Stimulated activated CD4-positive, alpha-beta T cell treated with anti-CD3 and anti-CD28 coated beads, TNF-alpha, amount 100 ng/mL, for 24 hours (primary cell): ENCODE measurements around the gene ABHD15.

Experiments used
- DNase-seq, 3 experiments: peaks; one replicate each; pipeline ENCODE4 v3.0.0-alpha.2; 2020; ENCODE audit warnings: low read depth in 3 of 3

The ABHD15 gene

DNA sequence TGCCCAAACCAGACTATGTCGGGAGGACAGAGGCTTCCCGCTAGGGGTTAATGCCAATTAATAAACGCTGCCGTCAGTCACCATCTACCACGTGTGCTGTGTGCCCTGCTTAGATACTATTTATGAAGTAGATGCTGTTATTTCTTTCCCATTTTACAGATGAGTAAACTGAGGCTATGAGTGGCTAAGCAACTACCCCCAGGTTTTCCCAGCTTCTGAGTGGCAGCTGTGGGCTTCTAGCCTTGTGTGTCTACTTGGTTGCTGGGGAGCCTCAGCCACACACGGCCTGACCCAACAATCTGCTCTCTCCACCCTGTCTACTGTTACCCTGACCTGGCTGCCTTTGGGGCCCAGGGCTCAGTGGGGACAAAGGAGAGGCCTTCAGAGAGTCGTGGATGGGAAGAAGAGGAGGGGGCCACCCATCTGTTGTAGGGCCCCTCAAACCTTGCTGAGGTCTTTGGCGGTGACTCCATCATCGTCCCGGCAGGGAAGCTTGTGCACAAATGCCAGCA, 15.5 kb upstream of the ABHD15 start:
- no peak for DNase-seq

DNA sequence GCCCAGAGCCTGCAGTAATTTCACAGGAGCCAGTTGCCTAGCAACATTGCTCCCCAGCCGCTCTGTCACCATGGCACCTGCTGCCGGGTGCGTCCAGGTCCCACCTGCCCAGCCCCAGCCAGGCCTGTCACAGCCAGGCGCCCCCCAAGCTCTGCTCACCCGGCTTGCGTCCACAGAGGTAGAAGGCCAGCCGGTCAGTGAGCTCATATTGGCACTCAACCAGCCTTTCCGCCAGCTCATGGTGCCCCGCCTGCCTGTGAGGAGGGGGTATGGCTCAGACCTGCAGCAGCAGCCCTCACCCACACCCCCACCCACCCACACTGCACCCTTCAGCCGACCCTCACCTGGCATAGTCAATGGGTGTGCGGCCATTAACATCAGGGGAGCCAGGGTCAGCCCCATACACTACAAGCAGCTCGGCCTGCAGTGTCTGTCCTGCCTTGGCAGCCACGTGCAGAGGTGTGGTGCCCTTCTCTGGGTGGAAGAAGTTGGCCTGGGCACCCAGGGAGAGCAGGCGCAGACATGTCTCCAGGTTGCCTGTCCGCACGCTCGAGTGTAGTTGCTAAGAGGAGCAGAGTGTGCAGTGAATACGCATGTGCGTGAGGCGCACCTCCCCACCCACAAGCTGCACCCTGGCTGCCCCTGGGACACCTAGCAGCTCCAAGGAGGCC, 14.9 kb upstream of the ABHD15 start:
- DNase-seq, result no peak

DNA sequence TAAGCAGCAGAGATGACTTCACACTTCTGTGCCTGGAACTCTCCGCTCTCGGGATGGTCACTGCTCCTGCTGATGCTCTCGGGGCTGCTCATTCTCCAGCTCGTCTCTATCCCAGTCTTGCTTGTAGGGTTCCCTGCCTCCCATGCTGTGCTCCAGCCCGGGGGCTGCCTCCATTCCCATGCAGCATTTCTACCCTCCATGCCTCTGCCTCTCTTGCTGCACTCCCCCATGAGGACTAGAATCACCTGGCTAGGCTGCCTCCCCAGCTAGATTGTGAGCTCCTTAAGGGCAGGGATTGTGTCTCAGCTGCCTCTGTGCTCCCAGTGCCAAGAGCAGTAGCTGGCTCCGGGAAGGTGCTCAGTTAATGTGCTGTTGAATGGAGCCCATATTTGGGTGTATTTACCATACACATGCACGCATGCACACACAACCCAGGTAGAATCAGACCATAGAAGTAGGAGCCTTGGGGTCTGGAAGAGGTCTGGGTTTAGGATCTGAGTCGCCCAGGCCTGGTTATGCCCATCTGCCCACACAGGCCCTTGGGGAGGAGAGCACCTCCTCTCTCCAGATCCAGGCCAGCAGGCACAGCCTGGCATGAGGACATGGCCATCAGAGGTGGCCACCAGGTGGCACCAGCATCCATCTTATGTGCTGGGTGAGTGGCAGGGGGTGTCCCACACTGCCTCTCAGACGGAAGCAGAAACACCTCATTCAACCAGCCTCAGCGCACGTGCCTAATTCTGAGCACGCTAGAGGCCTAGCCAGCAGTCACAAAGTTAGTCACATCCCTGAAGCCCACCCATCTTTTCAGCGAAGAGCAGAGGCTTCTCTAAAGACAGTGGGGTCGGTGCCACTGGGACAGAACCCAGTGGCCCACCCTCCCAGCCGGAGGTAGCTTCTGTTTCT, 13.3 kb upstream of the ABHD15 start:
- peak; percentile 79 to 90 (median 85) for DNase-seq

DNA sequence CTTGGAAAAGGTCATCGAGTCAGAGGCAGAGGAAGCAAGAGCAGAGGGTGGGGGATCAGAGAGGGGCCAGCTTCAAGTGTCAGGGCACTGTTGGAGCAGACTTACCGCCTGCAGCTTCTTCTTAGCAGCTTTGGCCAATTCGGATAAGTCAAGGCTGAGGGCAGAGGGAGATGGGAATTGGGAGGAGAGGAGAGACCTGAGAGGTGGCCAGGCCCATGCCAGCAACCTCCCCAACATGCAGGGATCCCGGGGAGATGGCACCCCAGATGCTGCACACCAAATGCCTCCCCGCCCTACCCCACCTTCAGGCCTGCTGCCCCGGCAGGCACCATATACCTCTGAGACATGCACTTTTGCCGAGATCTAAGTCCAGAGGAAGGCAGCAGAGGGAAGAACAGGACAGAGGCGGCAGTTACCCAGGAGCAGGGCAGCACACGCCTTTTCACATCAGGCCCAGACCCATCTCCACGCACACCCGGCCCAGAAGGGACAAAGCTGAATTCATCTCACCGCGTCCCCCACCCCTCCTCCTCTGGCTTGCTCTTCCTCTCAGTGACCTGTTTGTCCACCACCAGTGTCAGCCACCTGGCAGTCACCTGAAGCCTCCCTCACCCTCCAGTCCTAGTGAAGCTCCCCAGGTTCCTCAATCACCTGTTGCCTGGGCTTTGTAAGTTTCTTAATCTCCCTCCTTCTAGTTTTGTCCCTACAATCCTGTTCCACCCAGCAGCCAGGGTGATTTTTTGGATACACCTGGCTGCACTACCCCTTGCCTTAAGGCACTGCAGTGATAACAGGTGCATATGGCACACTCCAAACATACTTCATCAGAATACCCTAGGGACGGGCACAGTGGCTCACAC, 12.0 kb upstream of the ABHD15 start:
- no peak for DNase-seq

DNA sequence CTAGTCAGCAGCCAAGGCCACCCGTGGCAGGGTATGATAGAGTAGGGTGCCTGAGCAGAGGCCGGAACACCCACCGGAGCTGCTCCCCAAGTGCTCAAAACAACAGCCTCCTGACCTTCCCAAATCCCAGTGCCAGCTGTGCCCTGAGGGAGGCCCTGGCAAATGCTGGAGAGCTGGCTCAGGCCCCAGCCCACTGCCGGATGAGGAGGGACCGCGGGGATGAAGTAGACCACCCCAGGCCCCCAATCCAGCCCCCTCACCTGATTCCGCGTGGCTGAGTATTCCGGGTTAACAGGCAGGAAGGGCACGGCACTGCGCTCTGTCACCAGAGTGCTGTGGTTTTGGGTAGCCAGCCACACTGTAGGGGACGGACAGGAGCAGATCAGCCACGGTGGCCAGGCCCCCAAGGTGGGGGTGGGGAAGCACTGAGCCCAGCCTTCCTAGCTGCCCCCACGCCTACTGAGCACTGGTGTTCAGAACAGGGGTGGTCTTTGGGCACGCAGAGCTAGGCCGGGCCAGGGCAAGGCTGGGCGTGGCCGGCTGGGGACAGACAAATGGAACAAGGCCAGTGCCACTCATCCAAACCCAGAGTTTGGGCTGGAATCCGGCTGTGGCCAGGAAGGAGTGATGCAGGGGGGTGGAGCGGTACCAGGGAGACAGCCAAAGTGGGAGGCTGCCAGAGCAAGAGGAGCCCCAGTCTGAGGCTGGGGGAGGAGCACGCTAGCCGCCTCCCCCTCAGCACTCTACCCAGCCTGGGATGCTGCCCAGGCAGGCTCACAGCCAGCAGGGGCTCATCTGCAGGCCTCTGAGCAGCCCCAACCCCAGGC, 10.8 kb upstream of the ABHD15 start:
- DNase-seq, result no peak

DNA sequence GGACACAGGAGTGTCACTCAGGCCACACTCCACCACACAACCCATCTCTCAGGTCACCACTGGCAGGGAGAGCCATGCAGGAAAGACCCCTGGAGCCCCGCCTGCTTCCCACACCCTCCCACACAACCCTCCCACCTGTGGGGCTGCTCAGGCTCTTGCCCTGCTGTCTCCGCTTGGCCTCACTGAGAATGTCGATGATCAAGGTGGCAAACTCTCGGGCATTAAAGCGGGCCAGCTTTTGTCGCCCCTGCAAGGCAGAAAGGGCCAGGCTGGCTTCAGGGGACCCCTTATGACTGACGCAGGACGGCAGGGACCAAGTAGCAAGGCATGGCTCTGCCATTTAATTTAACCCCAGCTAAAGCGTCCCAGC, 10.1 kb upstream of the ABHD15 start:
- no peak for DNase-seq

DNA sequence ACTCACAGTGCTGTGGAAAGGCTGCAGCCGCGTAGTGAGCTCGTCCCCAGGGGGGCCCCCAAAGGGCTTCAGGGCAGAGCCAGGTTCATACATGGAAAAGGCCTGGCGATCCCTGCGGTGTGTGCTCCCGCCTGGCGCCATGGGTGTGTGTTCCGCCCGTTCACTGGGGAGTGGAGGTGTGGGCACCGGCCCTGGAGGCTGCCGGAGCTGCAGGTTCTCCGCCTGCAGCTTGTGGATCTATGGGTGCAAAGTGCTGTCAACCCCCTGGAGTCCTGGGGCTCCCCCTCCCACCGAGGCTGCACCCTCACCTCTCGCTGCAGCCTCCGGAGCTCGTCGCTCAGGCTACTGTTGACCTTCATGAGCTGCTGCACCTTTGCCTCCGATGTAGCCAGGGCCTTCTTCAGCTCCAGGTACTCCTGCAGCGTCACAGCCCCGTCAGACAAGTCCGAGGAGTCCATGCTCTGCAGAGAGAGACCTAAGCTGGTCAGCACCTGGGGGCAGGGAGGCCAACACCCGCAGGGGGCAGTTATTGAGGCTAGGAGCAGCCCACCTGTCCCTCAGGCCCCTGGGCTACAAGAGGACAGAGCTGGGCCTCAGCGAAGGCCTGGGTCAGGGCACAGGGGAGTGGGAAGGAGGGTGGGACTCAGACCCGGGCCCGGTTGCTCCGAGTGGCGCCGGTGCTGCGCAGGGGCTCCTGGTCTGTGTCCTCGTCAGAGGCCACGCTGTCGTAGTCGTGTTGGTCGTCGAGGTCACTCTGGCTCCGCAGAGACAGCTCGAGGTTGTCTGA, 9.6 kb upstream of the ABHD15 start:
- no peak for DNase-seq

DNA sequence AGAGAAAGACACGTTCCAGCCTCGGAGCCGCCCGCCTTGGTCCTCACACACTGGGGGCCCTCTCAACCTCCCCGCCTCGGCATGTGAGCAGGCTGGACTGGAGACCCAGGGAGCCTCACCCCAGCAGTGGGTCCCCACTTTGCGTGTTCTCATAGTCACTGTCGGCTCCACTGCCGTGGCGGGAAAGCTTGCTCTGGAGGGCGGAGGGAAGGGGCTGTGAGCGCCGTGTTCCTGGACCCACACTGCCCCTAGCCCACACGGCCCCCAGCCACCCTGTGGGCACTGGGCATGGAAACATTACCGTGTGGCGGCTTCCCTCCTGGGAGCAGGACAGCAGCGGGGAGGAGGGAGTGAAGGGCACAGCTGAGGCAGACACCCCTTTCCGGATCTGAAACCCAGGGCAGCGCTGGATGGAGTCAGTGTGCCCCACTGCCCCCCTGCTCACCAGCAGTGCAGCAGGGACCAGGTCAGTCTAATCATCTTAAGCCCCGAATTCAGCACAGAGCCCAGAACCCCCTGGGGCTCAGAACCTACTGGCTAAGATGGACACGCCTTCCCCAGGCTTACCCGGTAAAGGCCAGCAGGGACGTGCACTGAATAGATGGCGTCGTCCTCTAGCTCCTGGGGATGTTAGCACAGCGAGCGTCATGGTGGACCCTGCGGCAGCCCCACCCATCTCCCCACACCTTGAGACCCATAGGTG, 8.8 kb upstream of the ABHD15 start:
- no peak for DNase-seq

DNA sequence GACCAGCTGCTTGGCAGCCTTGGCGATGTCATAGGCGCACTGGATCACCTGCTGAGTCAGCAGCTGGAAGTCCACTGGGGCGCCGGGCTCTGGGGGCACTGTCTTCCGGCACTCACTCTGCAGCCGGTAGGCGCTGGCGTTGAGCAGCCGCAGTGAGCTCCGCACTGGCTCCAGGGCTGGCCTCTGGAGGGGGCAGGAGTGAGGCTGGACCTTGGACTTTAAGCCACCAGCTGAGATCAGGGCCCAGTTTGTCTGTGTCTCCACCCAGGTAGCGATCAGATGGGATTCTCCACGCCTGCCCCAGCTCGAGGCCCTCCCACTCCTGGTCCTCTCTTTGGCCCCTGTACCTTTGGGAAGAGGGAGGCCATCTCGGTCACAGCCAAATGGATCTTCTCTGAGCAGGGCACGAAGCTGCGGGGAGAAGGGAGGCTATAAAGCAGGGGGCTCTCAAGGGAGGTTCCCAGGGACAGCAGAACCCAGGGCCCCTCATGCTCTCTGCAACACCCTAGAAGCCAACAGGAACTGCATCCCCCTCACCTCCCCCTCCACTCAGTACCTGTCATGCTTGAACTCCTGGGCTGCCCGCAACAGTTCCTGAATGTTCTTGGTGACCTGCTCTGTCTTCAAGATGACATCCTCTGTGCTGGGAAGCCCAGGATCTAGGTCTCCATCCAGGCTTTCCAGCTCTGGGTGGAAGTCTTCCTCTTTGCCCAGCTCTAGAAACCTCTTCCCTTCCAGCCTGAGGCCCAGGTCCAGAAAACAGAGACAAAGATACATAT, 8.1 kb upstream of the ABHD15 start:
- no peak for DNase-seq

DNA sequence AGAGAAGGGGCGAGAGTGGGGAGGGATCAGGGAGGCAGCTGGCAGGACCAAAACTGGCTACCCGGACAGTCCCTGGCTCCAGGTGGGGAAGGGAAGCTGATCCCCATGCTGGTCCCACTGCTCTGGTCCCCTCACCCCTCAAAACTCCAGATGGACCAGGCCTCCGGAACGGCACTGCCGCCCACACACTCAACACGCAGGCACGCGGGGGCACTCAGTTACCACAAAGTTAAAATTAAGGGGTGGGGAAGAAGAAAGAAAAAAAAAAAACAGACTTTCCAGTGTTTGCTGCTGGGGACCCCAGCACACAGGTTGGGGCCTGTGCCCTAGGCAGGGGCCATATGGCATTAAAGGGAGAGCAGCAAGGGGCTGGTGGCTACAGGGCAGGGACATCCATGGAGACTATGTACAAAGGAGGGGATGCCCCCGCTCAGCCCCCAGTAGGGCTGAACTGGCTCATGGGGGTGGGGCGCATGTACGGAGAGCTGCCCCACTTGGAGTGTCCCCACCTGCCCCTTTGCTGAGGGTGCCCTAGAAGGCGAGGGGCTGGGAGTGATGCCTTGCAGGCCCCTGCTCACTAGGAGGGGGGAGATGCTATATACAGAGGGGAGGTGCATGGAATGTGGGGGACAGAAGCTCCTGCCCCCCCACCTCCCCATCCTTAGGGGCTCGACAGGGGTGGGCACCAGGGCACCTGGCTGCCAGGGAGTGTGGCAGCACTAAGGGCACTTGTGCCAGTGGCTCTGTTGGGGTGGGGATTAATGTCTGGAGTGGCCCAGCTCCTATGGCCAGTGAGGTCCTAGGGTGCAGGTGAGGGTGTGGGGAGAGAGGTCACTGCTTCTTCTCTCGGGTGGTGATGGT, 7.3 kb upstream of the ABHD15 start:
- no peak for DNase-seq

DNA sequence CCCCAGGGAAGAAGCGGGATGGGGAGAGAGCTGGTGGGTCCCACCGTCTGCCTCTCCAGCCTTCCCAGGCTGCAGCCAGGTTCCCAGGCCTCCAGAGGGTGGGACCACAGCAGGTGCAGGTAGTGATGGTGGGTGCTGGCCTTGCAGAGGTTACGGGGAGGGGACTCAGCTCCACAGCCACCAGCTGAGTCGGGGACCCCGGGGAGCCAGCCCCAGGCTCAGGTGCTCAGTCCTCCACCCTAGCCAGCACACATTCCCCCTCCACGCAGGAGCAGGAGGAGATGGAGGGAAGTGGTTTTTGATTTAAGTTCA, 6.7 kb upstream of the ABHD15 start:
- DNase-seq, result no peak

DNA sequence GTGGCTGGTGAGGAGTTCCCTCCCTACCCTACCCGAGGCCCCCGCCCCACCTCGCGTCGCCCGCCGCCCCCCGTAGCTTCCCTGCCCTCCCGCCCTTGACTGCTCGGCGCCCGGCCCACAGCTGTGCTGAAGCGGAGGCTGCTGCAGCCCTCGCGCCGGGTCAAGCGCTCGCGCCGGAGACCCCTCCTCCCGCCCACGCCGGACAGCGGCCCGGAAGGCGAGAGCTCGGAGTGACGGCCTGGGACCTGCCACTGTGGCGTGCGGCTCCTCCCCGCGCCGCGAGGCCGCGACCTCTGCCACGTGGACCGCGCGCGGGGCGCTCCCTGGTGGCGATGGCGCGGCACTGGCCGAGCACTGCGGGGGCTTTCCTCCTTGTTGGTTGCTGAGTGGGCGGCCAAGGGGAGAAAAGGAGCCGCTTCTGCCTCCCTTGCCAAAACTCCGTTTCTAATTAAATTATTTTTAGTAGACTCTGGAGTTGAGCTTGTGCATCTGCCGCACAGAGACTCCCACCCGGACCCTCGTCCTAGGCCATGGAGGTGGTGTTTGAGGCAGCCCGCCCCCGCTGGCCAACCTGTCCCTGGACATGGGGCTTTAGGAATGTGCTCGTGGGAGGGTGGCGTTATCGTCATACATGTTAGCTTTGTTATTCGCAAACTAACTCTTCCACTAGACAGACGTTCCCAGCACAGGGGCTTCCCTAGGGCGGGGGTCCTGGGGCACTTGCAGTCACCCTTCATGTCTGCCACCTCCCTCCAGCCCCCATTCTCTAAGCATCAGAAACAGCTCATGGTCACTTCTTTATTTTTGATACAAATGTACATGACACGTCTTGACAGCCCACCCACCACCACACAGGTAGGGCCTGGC, 6.1 kb upstream of the ABHD15 start:
- peak in 1 of 3 experiments; percentile 65 for DNase-seq

DNA sequence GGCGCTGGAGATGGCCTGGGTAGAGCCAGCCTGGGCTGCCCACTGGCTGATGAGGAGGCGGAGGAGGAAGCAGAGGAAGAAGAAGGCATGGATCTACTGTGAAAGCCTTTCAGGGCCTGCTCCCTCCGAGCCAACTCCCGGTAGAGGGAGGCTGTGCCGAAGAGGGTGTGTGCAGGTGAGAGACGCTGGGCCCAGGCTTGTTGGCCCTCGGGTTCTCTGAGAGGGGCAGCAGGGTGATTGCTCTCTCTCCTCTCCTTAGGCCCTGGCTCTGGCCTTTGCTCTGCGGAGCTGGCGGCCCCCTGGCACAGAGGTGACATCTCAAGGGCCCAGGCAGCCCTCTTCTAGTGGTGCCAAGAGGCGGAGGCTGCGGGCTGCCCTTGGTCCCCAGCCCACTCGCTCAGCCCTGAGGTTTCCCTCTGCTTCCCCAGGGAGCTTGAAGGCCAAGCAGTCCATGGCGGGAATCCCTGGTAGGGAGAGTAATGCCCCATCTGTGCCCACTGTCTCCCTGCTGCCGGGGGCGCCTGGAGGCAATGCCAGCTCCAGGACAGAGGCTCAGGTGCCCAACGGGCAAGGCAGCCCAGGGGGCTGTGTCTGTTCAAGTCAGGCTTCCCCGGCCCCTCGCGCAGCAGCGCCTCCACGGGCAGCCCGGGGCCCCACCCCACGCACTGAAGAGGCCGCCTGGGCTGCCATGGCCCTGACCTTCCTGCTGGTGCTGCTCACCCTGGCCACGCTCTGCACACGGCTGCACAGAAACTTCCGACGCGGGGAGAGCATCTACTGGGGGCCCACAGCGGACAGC, 5.2 kb upstream of the ABHD15 start:
- no peak for DNase-seq

DNA sequence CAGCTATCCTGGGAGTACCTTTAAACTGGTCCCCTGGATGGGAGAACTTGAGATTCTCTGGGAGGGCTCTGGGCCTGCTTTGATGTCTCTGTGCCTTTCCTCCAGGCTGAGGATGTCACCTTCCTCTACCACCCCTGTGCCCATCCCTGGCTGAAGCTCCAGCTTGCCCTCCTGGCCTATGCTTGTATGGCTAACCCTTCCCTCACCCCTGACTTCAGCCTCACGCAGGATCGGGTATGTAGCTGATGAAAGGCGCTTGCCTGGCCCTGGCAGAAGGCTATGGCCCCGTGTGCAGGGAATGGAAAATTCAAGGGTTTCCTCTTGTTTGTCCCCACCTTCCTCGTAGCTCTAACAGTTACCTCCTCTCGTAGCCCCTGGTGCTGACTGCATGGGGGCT, 4.6 kb upstream of the ABHD15 start:
- no peak for DNase-seq

DNA sequence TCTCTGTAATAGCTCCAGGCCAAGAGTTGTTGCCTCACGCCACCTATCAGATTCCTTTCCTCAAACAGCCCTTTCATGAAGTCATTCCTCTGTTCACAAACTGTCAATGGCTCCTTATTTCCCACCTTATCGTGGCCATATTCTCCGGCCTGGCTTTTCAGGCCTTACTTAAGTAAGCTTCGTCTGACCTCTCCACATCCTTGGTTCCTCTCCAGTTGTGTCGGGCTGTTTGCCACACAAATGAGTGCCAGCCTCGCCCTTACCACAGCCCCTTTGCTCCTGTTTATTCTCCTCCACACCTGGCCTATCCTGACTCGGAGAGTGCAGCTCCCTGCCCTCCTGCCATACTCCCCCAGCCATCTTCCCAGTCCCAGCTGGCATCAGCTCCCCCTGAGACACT, 3.7 kb upstream of the ABHD15 start:
- no peak for DNase-seq

DNA sequence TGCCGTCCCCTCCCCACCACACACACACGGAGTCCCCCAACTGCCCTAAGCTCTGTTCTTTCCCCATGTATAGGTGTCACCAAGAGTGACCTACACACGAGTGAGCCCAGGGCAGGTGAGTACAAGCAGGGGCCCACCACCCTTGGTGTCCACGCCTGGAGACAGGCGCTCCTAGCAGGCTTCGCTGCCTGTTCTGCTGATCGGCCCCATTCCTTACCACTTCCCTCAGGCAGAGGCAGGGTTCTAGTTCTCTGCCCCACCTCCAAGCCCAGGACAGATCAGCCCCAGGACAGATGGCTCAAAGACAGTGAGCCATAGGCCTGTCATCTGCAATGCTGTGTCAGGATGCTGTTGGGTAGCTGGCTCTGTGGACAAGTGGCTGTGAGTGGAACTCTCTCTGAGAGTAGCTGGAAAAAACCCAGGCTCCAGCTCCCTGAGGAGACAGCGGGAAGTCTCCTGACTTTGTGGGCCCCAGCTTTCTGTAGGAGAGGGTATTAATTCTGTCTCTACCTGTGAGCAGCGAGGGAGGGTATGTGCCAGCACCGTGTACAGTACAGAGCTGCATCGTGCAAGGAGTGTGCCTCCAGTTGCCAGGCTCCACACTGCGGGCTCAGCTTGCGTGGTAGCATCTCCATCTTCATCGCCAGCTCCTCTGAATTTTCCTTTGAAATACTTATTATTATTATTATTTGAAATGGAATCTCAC, 2.6 kb upstream of the ABHD15 start:
- no peak for DNase-seq
